ENCODE results near the gene MACROD2.

- TF ChIP-seq CTCF (IDR thresholded peaks at IDR 0.05) (no peak), EZH2 (IDR thresholded peaks at IDR 0.05; ENCODE audit: borderline replicate concordance, insufficient read depth, low read depth, low read length, poor library complexity, severe bottlenecking) (no peak)
These were observed 1865.5 kb downstream of the MACROD2 start for GRCh38 chr20:15860850-15861249.
